ENCODE data around the gene RYR1. TPM values are rescaled to one million over a fixed set of nuclear protein-coding genes. Genes with fewer than 3 reads are reported as not detected.

The RYR1 gene
- polyA plus RNA-seq, 1 of the 3 experiments (the other 2 are of a cell fraction), result under 0.01 TPM

- Histone ChIP-seq H3K9me2 (no peaks in the 10 kb centered on the region), H3K36me3 (replicated peaks in 1 of 2; ENCODE audit: control insufficient read depth in 1 of 2, insufficient read depth in 2 of 2, low read length in 1 of 2) (no peaks in the 10 kb centered on the region), H3K27me3 (ENCODE audit: insufficient read depth) (no peaks in the 10 kb centered on the region), H3F3A (replicated peaks; ENCODE audit: insufficient read depth) (peaks cover 6% of the 10 kb centered on the region), H3K4me3 (ENCODE audit: low read depth in 2 of 2, low read length in 1 of 2) (no peak overlapping the region), H3K4me2 (no peak overlapping the region), H4K20me1 (ENCODE audit: insufficient read depth) (no peaks in the 10 kb centered on the region), H2AFZ (ENCODE audit: low read depth) (no peak overlapping the region), H3K9me3 (no peaks in the 10 kb centered on the region; the same call in 1 of the 2 replicates), H3K4me1 (ENCODE audit: control insufficient read depth in 1 of 2, insufficient read depth in 2 of 2, low read depth in 1 of 2, low read length in 1 of 2) (peaks cover 3 to 12% of the 10 kb centered on the region in 2 experiments; a peak in 2 of 4 replicates), H3K27ac (ENCODE audit: low read depth in 2 of 2, low read length in 1 of 2) (no peak overlapping the region), H3K9ac (no peak overlapping the region), H3K79me2 (ENCODE audit: insufficient read depth) (no peaks in the 10 kb centered on the region)
- ChIA-PET POLR2A (no interaction called here), CTCF (no interaction called here)
- DNase-seq, result no peak
- WGBS (ENCODE audit: low lambda C conversion rate), result 0% methylated on average over 1 of the region's 1 CpG
- TF ChIP-seq ELF1 (IDR thresholded peaks at IDR 0.05) (no peak), RFX5 (IDR thresholded peaks at IDR 0.05; ENCODE audit: low read length) (no peak), MAX (IDR thresholded peaks at IDR 0.05; ENCODE audit: low read depth) (no peak), PBX3 (IDR thresholded peaks at IDR 0.05) (no peak), GATA2 (CRISPR knock-in tag; IDR thresholded peaks at IDR 0.05) (no peak), CTCF (IDR thresholded peaks at IDR 0.05) (no peak), RAD21 (IDR thresholded peaks at IDR 0.05; ENCODE audit: low read length) (no peak)
These were observed 106.3 kb downstream of the RYR1 start for GRCh38 chr19:38539751-38540150.

GRCh38 chr19:38542040-38542439, 108.5 kb downstream of the RYR1 start:
- ChIA-PET POLR2A (no interaction called here), CTCF (interaction anchor here (0.9 to 1.7 kb wide), 2 partner anchors 26 to 93 kb away, joined by 3 to 5 read pairs; no protein-coding TSS in a partner anchor)
- Histone ChIP-seq H3K27ac (ENCODE audit: low read depth in 2 of 2, low read length in 1 of 2) (no peak overlapping the region), H3K36me3 (replicated peaks in 1 of 2; ENCODE audit: control insufficient read depth in 1 of 2, insufficient read depth in 2 of 2, low read length in 1 of 2) (no peaks in the 10 kb centered on the region), H3K9me2 (no peaks in the 10 kb centered on the region), H3K79me2 (ENCODE audit: insufficient read depth) (no peaks in the 10 kb centered on the region), H3K9ac (no peak overlapping the region), H3K4me1 (ENCODE audit: control insufficient read depth in 1 of 2, insufficient read depth in 2 of 2, low read depth in 1 of 2, low read length in 1 of 2) (peaks cover 4 to 17% of the 10 kb centered on the region in 2 experiments; a peak in 2 of 4 replicates), H3F3A (replicated peaks; ENCODE audit: insufficient read depth) (peaks cover 10% of the 10 kb centered on the region), H3K4me3 (ENCODE audit: low read depth in 2 of 2, low read length in 1 of 2) (no peak overlapping the region), H3K9me3 (no peaks in the 10 kb centered on the region), H3K27me3 (ENCODE audit: insufficient read depth) (no peaks in the 10 kb centered on the region), H2AFZ (ENCODE audit: low read depth) (no peak overlapping the region), H4K20me1 (ENCODE audit: insufficient read depth) (no peaks in the 10 kb centered on the region), H3K4me2 (no peak overlapping the region)
- no peak for DNase-seq
- no peak for TF ChIP-seq RFX5 (IDR thresholded peaks at IDR 0.05; ENCODE audit: low read length)
- 52% methylated on average over 4 of the region's 4 CpGs for WGBS (ENCODE audit: low lambda C conversion rate)

GRCh38 chr19:38543286-38543806, 109.9 kb downstream of the RYR1 start:
- no peak for TF ChIP-seq SIN3A (IDR thresholded peaks at IDR 0.05; ENCODE audit: borderline replicate concordance, low read depth, low read length)
- TF ChIP-seq EZH2phosphoT487 (IDR thresholded peaks at IDR 0.05; ENCODE audit: borderline replicate concordance, low read depth), result no peak
- no peak for TF ChIP-seq TEAD4 (IDR thresholded peaks at IDR 0.05; ENCODE audit: borderline replicate concordance, insufficient read depth)
- TF ChIP-seq GATA2 (CRISPR knock-in tag; IDR thresholded peaks at IDR 0.05), result no peak
- TF ChIP-seq YY1 (IDR thresholded peaks at IDR 0.05; ENCODE audit: low read depth), result no peak
- no peak for TF ChIP-seq FOXJ3 (CRISPR knock-in tag; IDR thresholded peaks at IDR 0.05)
- TF ChIP-seq ELF1 (IDR thresholded peaks at IDR 0.05), result no peak
- Histone ChIP-seq H3K4me2 (peak overlapping the region; percentile 67), H3K27ac (ENCODE audit: low read depth in 2 of 2, low read length in 1 of 2) (peak overlapping the region in 1 of 2 experiments; percentile 36; a peak in 1 of 4 replicates), H3K79me2 (ENCODE audit: insufficient read depth) (no peaks in the 10 kb centered on the region), H3K4me1 (ENCODE audit: control insufficient read depth in 1 of 2, insufficient read depth in 2 of 2, low read depth in 1 of 2, low read length in 1 of 2) (peaks cover 4 to 17% of the 10 kb centered on the region in 2 experiments; a peak in 2 of 4 replicates), H2AFZ (ENCODE audit: low read depth) (peak overlapping the region; percentile 82), H3K27me3 (ENCODE audit: insufficient read depth) (no peaks in the 10 kb centered on the region), H3K9ac (no peak overlapping the region), H3K9me3 (no peaks in the 10 kb centered on the region), H3K4me3 (ENCODE audit: low read depth in 2 of 2, low read length in 1 of 2) (peak overlapping the region; percentile 52 to 56), H3K9me2 (no peaks in the 10 kb centered on the region), H4K20me1 (ENCODE audit: insufficient read depth) (no peaks in the 10 kb centered on the region), H3K36me3 (replicated peaks in 1 of 2; ENCODE audit: control insufficient read depth in 1 of 2, insufficient read depth in 2 of 2, low read length in 1 of 2) (no peaks in the 10 kb centered on the region), H3F3A (replicated peaks; ENCODE audit: insufficient read depth) (peaks cover 10% of the 10 kb centered on the region)
- WGBS (ENCODE audit: low lambda C conversion rate), result 66% methylated on average over 9 of the region's 19 CpGs
- CTCF ChIA-PET, result interaction anchor here (0.6 to 2.5 kb wide), 13 partner anchors 14 to 641 kb away, joined by 3 to 32 read pairs (median 5); partner anchors contain the start of genes EIF3K and MAP4K1
- no peak for DNase-seq
- POLR2A ChIA-PET, result interaction anchor here (0.5 to 1.7 kb wide), 4 partner anchors 75 to 387 kb away, joined by 3 to 8 read pairs (median 5); partner anchors contain the start of genes EIF3K, MRPS12 and SARS2

Data from SK-N-SH (cell line).